Limb (tissue), 2 donors: ENCODE data around the gene FBXW8.
A peak's percentile ranks its signal among the peaks of the same experiment; 100 is the strongest.

ENCODE experiments used
- DNase-seq, 2 donors: peaks; one replicate each; pipeline ENCODE4 v3.0.0-alpha.2; 2016; ENCODE audit errors: extremely low spot score in 2 of 2

The FBXW8 gene, protein sequence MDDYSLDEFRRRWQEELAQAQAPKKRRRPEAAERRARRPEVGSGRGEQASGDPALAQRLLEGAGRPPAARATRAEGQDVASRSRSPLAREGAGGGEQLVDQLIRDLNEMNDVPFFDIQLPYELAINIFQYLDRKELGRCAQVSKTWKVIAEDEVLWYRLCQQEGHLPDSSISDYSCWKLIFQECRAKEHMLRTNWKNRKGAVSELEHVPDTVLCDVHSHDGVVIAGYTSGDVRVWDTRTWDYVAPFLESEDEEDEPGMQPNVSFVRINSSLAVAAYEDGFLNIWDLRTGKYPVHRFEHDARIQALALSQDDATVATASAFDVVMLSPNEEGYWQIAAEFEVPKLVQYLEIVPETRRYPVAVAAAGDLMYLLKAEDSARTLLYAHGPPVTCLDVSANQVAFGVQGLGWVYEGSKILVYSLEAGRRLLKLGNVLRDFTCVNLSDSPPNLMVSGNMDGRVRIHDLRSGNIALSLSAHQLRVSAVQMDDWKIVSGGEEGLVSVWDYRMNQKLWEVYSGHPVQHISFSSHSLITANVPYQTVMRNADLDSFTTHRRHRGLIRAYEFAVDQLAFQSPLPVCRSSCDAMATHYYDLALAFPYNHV

DNA sequence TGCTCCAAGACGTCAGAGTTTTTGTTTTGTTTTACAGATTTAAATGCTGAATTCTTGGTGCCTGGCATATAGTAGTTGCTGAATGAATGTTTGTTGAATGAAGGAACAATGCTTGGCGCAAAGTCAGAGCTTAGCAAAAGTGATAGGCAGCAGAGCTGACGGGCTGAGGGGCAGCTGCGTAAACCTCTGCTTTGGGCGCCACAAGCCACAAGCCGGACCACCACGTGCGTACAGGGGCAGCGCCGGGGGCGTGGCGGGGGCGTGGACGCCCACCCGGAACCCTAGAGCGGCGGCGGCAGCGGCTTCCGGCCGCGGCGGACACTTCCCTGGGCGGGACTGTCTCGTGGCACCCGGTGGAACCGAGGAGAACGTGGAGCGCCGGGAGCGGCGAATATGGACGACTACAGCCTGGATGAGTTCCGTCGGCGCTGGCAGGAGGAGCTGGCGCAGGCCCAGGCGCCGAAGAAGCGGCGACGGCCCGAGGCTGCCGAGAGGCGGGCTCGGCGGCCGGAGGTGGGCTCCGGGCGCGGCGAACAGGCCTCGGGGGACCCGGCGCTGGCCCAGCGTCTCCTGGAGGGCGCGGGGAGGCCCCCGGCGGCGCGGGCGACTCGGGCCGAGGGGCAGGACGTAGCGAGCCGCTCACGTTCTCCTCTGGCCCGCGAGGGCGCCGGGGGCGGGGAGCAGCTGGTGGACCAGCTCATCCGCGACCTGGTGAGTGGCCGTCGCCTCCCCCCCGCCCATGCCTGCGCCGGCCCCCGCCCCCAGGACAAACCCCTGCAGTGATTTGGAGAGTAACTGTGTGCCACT, at the start of gene FBXW8:
Gene FBXW8 (plus strand): TSS at position 306 of the 807 bp plus-strand sequence. CDS start 88 bp downstream, at position 394.
- peak; percentile 83 to 90 for DNase-seq

DNA sequence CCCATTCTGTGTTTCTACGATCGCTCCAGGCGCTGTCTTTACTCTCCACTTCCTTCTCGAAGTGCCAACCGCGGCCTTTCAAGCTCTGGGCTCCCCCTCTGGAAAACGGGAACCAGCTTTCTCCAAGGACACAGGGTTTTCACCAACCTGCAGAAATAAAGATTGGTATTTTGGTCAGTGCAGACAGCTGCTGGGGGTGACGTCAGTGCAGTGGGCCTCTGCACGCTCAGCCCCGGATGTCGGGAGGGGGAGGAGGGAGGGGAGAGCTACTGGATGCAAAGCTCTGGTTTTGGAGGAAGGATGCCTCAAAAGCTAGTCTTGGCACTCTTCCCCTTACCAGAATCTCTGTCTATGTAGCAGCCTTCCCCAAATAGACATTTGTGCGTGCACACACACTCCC, 49.4 kb upstream of the FBXW8 start:
- peak; percentile 77 for DNase-seq

DNA sequence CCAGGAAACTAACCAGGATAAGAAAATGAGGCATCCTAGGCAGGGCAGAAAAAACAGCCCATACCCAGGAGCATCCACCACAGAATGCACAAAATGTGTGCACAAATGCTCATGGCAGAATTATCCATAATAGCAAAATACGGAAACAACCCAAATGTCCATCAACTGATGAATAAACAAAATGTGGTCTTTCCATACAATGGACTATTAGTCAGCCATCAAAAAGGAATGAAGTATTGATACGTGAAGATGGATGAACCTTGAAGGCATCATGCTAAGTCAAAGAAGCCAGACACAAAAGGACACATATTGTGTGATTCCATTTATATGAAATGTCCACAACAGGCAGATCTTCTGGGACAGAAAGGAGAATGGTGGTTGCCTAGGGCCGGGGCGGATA, 48.6 kb upstream of the FBXW8 start:
- no peak for DNase-seq

DNA sequence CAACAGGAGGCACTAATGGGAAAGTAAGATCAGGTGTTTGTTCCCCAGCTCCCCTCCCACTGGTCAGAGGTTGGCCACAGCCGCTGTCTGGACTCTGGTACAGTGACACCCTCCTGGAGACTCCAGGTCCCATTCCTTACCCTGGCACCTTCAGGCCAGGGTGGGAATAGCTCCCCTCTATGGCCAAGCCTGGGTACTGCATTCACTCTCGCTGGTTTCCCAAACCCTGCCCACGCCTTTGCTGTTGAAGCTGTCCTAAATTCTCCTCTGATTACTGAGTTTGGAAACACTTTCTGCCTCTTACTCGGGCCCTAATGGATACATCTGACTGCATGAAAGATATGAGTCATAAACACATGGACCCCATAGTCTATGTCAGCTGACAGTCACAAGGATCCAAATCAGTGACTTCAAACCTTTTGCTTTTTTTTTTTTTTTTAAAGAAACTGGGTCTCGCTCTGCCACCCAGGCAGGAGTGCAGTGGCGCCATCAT, 47.4 kb upstream of the FBXW8 start:
- no peak for DNase-seq

DNA sequence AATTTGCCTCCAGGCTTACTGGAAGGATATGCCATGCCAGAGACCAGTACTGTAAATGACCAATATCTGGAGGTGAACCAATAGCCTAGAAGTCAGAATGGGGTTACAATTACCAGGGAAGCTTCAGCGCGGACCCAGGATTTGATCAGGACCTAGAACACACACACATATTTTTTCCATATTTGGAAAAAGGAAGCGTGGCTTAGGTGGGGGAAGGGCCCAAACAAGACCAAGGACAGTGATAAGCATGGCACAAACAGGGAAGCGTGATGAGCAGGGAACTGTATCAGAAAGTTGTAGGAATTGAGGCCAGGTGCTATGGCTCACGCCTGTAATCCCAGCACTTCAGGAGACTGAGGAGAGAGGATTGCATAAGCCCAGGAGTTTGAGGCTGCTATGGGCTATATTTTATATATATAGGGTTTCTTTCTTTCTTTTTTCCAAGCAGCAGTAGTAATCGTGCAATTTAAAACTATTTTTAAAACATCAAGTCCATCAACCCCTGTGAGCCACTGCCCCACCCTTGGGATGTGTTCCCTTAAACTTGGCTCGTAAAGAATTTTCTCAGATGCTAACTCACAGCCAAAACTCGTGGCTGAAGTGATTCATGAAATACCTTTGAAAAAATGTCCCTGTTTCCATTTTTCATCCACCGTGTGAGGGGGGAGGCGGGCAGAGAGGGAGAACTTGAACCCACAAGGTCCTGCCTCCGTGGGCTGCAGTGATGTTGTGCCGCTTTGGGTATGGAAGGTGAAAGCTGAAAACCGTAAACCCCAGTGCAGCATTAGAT, 46.2 kb upstream of the FBXW8 start:
- DNase-seq, result no peak

DNA sequence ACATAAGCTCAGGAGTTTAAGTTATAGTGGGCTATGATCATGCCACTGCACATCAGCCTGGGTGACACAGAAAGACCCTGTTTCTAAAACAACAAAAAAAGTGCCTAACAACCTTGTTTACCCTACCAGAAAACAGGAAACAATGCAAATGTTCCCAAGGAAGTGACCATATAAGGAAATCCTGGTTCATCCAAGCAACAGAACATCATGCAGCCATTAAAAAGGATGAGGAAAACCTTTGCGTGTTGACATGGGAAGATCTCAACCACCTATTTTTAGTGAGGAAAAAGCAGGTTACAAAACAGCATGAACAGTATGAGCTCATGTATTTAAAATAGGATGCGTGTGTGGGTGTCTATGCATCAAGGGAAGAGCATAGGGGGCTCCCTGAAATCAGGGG, 43.2 kb upstream of the FBXW8 start:
- DNase-seq, result no peak

DNA sequence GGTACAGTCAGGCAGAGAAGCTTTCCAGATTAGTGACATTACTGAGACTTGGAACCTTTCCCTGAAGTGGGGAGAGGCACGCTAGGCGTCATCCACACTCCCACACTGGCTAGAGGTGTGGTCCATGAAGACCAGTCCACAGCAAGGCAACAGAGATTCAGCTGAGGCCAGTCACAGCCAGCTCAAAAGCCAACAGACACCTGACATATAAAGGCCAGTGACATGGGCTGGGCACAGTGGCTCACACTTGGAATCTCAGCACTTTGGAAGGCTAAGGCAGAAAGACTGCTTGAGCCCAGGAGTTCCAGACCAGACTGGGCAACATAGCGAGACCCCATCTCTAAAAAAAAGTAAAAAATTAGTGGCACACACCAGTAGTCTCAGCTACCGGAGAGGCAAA, 40.4 kb upstream of the FBXW8 start:
- DNase-seq, result no peak

DNA sequence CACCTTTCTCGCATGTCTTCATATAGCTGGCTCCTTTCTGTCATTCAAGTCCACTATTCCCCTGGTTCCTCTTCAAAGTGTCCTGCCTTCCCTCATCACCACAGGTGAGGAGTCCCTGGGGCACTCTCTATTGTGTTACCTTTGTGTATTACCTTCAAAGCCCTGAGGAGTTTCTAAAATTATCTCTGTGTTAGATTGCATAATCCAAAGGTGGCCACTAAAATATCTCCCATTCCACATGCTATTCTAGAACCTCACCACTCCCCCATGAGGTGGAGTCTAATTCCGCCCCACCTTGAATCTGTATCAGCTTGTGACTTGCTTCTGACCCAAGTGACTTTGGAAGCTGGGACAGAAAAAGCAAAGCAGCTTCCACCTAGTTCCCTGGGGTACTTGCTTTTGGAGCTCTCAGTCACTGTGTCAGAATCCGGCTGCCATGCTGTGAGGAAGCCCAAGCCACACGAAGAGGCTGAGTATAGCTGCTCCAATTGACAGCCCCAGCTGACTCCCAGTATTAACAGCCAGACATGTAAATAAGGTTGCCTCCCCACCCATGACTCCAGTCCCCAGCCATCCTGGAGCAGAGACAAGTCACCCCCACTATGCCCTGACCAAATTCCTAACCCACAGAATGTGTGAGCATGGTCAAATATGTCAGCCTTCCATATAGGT, 36.3 kb upstream of the FBXW8 start:
- no peak for DNase-seq

DNA sequence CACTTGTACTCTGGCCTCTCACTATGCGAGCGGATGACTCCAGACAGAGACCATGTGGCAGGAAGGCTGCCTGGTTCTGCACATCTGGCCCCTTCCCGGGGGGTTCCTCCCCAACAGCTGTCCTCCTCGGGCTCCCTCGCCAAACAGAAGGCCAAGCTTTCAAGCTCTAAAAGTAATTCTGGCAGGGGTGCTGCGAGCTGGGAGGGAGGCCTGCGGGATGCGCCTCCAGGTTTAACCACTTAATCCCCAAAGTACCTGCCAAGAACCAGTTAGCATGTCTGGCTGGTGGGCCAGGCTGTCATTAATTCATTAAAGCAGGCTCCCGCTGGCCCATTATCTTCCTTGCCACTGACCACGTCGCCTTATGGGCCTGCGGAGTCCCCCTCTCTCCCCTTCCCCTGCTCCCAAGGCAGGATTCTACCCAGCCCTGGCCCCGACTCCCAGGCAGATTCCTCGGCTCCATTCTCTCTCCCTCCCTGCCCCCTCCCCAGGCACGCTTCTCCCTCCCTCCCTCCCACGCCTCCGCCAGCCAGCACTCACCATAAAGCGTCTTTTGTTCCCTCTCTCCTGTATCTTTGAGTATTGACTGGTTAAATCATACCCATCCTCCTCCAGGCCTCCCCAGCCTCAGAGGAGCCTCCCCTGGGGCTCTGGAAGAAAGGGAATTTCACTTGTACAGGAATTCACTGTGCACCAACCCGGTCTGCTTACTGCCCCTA, 34.4 kb upstream of the FBXW8 start:
- DNase-seq, result peak; percentile 72 to 73

DNA sequence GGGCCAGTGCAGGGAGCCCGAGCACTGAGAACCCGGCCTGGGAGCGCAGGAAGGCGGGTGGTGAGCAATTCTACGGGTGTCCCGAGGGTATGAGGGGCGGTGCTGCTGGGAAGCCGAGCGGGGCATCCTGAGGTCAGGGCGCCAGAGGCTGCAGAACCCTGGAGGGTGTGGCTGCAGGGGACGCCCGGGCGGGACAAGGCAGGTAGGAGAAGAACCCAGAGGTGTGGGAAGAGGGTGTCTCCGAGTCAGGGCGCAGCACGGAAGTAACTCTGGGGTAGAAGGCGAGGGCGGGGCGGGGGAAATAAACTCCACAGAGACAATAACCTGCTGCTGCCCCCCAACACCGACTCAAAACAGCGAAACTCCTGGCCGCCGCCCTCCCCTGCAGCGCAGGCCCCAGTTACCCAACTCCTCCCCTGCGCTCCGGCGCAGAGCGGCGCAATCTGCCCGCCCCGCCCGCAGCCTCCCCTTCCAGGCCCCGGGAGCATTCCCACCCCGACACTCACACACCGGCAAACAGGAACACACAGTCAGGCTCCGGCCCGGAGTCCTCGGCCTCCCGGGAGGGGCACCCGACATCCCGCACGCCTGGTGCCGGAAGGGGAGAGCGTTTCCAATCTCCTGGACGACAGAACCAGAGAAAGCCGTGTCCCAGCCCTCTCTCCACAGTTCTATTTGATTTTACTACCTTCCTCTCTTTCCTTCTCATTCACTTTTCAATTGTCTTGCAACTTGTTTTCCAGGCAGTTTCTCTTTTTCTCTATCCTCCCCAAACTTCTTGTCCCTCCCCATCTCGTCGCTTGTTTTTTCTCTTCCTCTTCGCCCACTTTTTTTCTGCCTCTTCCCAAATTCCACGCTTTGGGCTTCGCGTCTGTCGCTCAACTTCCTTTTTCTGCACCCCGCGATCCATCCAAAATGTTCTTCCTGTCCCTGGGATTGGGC, 31.9 kb upstream of the FBXW8 start:
- peak in 1 of 2 donors; percentile 52 for DNase-seq

DNA sequence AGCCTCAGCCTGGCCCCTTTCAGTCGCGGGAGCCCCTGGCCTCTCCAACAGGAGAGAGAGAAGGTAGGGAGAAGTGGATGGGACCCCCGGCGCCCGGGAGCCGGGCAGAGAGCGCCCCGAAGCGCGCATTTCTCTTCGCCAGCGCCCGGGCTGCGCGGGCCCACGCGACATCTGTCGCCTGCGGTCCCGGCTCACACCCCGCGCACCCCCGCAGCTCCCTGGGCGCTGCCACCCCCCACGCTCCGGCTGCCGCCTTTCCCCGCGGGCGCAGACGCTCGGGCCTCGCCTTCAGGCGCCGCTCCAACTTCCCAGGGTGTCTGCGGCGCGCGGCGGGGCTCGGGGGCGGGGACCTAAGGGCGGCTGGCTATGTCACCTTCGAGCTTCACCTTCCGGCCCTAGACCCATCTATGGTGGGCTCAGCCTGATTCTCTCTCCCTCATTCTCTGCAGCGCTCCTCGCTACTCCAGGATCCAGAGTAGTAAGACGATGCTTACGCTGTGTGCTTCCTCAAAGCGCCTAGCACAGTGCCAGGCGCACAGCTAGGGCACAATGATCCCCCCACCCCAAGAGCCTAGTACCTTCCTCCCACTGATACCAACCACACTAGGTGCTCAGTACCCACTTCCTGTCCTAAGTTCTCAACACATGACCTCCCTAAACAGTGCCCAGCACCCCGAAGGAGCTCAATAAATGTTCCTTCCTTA, 31.1 kb upstream of the FBXW8 start:
- DNase-seq, result peak in 1 of 2 donors; percentile 42

DNA sequence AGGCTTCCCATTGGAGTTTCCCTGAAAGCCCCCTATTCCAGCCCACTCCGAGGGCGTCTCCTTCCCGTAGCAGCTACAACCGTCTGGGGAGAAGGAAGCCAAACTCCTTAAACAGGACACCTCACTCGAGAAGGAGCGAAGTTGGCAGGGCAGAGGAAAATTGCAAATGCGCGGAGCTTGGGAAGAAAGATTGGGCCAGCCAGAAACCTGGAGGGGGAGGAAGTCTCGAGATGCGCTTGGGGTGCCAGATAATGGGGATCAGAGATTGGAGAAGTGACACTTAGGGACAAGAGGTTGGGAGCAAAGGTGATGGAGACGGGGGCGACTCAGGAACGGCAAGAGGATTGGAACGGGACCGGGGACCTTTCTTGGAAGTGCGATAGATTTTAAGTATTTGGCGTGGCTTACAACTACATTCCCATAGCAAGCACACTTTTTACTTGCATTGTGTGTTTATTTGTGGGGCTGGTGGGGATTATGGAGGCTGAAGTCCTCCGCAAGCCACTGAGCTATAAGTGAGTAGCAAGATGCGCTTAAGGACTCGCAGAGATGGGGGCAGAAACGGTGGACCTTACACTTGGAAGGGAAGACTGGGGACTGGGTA, 30.4 kb upstream of the FBXW8 start:
- DNase-seq, result no peak

DNA sequence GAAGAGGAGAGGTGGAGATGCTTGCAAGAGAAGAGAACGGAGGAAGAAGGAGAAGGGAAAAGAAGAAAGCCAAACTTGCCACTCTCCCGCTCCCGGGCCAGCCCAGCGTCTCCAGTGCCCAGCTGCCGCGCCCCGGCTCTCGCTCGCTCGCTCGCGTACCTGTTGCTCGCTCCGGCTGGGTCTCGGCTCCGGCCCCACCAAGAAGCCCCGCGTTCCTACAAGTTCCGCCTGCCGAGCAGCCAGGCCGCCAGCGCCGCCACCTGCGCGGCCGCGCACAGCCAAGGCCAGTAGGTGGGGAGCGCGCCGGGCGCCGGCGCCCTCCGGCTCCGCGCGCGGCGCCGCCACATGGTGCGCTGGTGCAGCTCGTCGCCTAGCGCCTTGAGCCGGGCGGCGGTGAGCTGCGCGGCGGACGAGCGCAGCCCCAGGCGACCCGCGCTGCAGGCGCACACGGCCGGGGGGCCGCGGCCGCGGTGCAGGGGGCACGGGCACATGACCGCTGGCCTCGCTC, 29.9 kb upstream of the FBXW8 start:
- peak; percentile 25 to 70 for DNase-seq

DNA sequence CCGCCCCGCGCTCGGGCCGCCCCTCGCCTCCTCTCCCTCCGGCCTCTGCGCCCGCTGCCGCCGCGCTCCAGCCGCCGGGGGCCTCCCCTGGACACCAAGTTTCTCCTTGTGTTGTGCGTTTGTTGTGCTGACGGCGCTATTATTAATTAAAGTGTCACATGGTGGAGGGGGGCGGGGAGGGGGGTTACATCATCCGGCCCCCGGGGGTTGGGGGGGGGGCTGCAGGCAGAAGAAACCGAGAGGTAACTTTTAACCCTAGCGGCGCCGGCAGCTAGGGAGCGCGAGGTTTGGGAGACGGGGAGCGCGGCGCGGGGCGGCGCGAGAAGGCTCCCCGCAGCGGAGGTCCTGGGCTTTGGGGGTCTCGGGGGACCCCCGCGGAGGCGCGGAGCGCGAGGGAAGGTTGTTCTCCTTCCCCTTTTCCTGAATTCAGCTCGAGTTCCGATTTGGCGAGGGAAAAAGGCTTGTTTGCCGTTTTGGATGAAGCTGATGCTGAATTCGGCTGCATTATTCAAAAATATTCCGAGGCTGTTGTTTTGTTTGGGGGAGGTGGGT, 29.3 kb upstream of the FBXW8 start, which contains the start of gene HRK:
Gene HRK (minus strand): TSS at position 117 of the 552 bp plus-strand sequence. CDS start 134 bp downstream, outside the sequence.
- peak in 1 of 2 donors; percentile 68 for DNase-seq

DNA sequence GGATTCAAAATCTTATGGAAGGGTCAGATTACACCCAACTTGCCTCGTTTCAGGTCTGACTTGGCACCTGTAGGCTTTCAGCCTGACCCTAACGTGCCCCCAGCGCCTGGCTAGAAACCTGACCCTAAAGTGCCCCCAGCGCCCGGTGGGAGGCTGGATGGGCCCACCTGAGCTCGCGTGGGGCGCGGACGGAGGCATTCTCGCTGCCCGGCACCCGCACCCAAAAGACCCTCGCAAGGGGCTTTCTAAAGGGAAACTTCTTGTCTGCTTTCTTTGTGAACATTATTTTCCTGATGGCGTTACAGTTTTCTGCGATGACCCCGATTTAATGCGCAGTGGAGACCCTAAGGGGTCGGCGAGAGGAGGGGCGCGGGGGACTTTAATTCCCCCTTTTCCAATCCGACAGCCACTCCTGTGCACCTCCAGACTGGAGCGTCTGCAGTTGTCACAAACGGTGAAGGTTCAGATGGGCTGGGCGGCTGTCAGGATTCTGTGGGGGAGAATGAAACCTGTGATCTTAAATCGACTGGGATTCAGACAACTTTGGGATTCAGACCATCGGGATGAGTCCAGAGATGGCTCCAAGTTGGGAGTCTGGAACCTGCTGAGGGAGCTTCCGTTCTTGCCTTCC, 28.8 kb upstream of the FBXW8 start:
- DNase-seq, result no peak

DNA sequence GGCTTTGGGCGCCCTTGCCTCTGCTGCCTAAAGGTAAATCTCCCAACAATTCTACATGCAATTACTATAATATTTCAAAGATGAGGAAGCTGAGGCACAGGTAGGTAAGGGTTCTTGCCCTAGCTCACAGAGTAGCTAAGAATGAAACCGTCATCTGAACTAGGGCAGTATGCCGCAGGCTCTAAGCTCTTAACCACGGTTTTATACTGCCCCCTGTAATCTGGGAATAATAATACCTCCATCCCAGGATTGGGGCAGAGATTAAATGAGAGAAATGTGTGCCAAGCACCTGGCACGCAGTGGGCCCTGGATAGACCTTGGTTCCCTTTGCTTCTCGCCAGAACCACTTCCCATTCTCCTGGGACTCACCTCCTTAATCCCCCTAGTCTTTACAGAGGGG, 28.0 kb upstream of the FBXW8 start:
- peak in 1 of 2 donors; percentile 36 for DNase-seq

DNA sequence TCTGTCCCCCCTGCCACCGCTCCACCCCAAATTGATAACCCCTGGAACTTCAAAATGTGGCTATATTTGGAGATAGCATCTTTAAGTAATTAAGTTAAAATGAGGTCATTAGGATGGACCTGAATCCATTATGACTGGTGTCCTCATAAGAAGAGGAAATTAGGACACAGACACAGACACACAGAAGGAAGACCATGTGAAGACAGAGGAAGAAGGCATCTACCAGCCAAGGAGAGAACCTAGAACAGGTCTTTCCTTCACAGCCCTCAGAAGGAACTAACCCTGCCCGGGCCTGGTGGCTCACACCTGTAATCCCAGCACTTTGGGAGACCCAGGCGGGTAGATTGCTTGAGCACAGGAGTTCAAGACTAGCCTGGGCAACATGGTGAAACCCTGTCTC, 25.9 kb upstream of the FBXW8 start:
- DNase-seq, result no peak
